Brain microvascular endothelial cell (primary cell): Measurements from ENCODE around the gene TBCEL.

Experiments used
- DNase-seq: peaks from one replicate; pipeline ENCODE4 v3.0.0-alpha.2; 2020
- H3K27ac ChIP-seq: fragments of 250-450 bp; sonication (Bioruptor Pico); 2 replicates; pipeline ENCODE4 v1.5.1; 2020; ENCODE audit warnings: mild to moderate bottlenecking, moderate library complexity
- H3K27me3 ChIP-seq: fragments of 250-450 bp; sonication (Bioruptor Pico); replicated peaks from 2 replicates; pipeline ENCODE4 v1.5.1; 2020; ENCODE audit warnings: mild to moderate bottlenecking
- H3K36me3 ChIP-seq: fragments of 250-450 bp; sonication (Bioruptor Pico); replicated peaks from 2 replicates; pipeline ENCODE4 v1.5.1; 2020; ENCODE audit warnings: mild to moderate bottlenecking
- H3K4me3 ChIP-seq: 2 replicates; pipeline ENCODE4 v1.5.1; 2011; ENCODE audit warnings: low read depth, mild to moderate bottlenecking, control low read depth, low read length, moderate library complexity
- CTCF ChIP-seq: IDR thresholded peaks from 2 replicates; pipeline ENCODE4 v1.5.1; 2011; ENCODE audit warnings: low read depth, mild to moderate bottlenecking, moderate library complexity, low read length, control low read depth, inconsistent platforms; ENCODE audit errors: missing control alignments
- in situ Hi-C: cut with HindIII; loops from 2 replicates; pipeline ENCODE4 v1.10.0; 2017; ENCODE audit warnings: low sequenced_read_pairs, low pct_ligation_motif_present

TBCEL gene

GRCh38 chr11:121038648-121039409 lies 14.9 kb downstream of the TBCEL start:
- Histone ChIP-seq H3K4me3 (no peak overlapping the region), H3K27ac (no peak overlapping the region), H3K36me3 (no peaks in the 10 kb centered on the region), H3K27me3 (no peaks in the 10 kb centered on the region)
- in situ Hi-C loops = no loop called here
- DNase-seq = no peak
- TF ChIP-seq CTCF = no peak

- H3K27ac ChIP-seq = no peak overlapping the region
These were observed 16.2 kb downstream of the TBCEL start for GRCh38 chr11:121039971-121040613.

GRCh38 chr11:121040614-121041002 lies 16.7 kb downstream of the TBCEL start:
- TF ChIP-seq CTCF = no peak
- no peak overlapping the region for H3K27ac ChIP-seq
- no peaks in the 10 kb centered on the region for H3K27me3 ChIP-seq
- DNase-seq = no peak
- H3K36me3 ChIP-seq = no peaks in the 10 kb centered on the region
- no peak overlapping the region for H3K4me3 ChIP-seq
- in situ Hi-C loops = no loop called here

More at GRCh38 chr11:121039971-121040613, 16.2 kb downstream of the TBCEL start:
- Histone ChIP-seq H3K4me3 (no peak overlapping the region), H3K36me3 (no peaks in the 10 kb centered on the region), H3K27me3 (no peaks in the 10 kb centered on the region)
- DNase-seq = no peak
- in situ Hi-C loops = no loop called here
- no peak for TF ChIP-seq CTCF

GRCh38 chr11:121041072-121041471 lies 17.2 kb downstream of the TBCEL start:
- no peak for TF ChIP-seq CTCF
- in situ Hi-C loops = no loop called here
- Histone ChIP-seq H3K27ac (no peak overlapping the region), H3K36me3 (no peaks in the 10 kb centered on the region), H3K27me3 (no peaks in the 10 kb centered on the region), H3K4me3 (no peak overlapping the region)
- no peak for DNase-seq

- Histone ChIP-seq H3K4me3 (no peak overlapping the region), H3K27me3 (no peaks in the 10 kb centered on the region), H3K27ac (no peak overlapping the region), H3K36me3 (no peaks in the 10 kb centered on the region)
- no peak for DNase-seq
- in situ Hi-C loops = no loop called here
- TF ChIP-seq CTCF = no peak
These were observed 18.4 kb downstream of the TBCEL start for GRCh38 chr11:121042296-121042695.
